ENCODE measurements around the gene TMEM120A.

GRCh38 chr7:76003351-76003750 is 9.0 kb upstream of the TMEM120A start:
- TF ChIP-seq CTCF (conservative IDR thresholded peaks at IDR 0.05; ENCODE audit: low read length) (no peak), EZH2phosphoT487 (IDR thresholded peaks at IDR 0.05; ENCODE audit: borderline replicate concordance, low read depth, low read length) (no peak)

Measured in OCI-LY7 (cell line).